Ascending aorta (tissue), 2 donors: ENCODE measurements around the gene FARP1. TPM values are rescaled to one million over a fixed set of nuclear protein-coding genes. Genes with fewer than 3 reads are reported as not detected.

Experiments
- DNase-seq, 2 donors: peaks; one replicate each; pipeline ENCODE4 v3.0.0-alpha.2; 2019; ENCODE audit warnings: low spot score in 2 of 2
- H3K27ac ChIP-seq, 2 donors: fragments of 200-600 bp; sonication (generic); one replicate each; pipeline ENCODE4 v1.5.1; 2016 to 2017; ENCODE audit warnings: mild to moderate bottlenecking in 1 of 2
- H3K27me3 ChIP-seq: fragments of 200-600 bp; sonication (generic); one replicate; pipeline ENCODE4 v1.5.1; 2017
- H3K36me3 ChIP-seq, 2 donors: fragments of 200-600 bp; sonication (generic); one replicate each; pipeline ENCODE4 v1.5.1; 2016
- H3K4me1 ChIP-seq, 2 donors: fragments of 200-600 bp; sonication (generic); one replicate each; pipeline ENCODE4 v1.5.1; 2016 to 2017; ENCODE audit warnings: mild to moderate bottlenecking in 1 of 2
- H3K4me3 ChIP-seq, 2 donors: fragments of 200-600 bp; sonication (generic); one replicate each; pipeline ENCODE4 v1.5.1; 2016 to 2017; ENCODE audit warnings: mild to moderate bottlenecking in 1 of 2
- H3K9me3 ChIP-seq, 2 donors: fragments of 200-600 bp; sonication (generic); one replicate each; pipeline ENCODE4 v1.5.1; 2016
- CTCF ChIP-seq, 3 experiments: fragments of 200-600 bp in 2 of 3; fragments of 450-650 bp in 1 of 3; sonication (generic) in 2 of 3; IDR thresholded peaks; one replicate each; pipeline ENCODE4 v1.5.1; 2016 to 2019; ENCODE audit warnings: antibody characterized with exemption in 3 of 3, mild to moderate bottlenecking in 1 of 3, moderate library complexity in 1 of 3
- intact Hi-C: fragments of 100-400 bp; cut with DNase I; formaldehyde crosslinking; loops from one replicate; pipeline ENCODE4 v1.15.1; 2023
- total RNA-seq: library from RNA; depleted of rRNA; stranded (reverse); fragments of >200 nt; gene quantifications from one replicate; pipeline ENCODE4 v1.1.0, GENCODE V29; 2016

FARP1 gene
- total RNA-seq, 1 donor from 2014 or later: 80.8 TPM

GRCh38 chr13:98339684-98340425, 197.0 kb downstream of the FARP1 start:
- H3K27me3 ChIP-seq: no peaks in the 10 kb centered on the region
- no peak overlapping the region for H3K4me3 ChIP-seq
- no peak for DNase-seq
- intact Hi-C loops: no loop called here
- TF ChIP-seq CTCF (IDR thresholded peaks at IDR 0.05): no peak
- no peaks in the 10 kb centered on the region for H3K36me3 ChIP-seq
- H3K9me3 ChIP-seq: no peaks in the 10 kb centered on the region
- no peaks in the 10 kb centered on the region for H3K4me1 ChIP-seq
- no peak overlapping the region for H3K27ac ChIP-seq

GRCh38 chr13:98342953-98343352, 200.1 kb downstream of the FARP1 start:
- TF ChIP-seq CTCF (IDR thresholded peaks at IDR 0.05): no peak
- Histone ChIP-seq H3K36me3 (no peaks in the 10 kb centered on the region), H3K27me3 (no peaks in the 10 kb centered on the region), H3K27ac (no peak overlapping the region), H3K9me3 (no peaks in the 10 kb centered on the region), H3K4me3 (no peak overlapping the region), H3K4me1 (no peaks in the 10 kb centered on the region)
- DNase-seq: no peak
- intact Hi-C loops: no loop called here

GRCh38 chr13:98343461-98343860, 200.6 kb downstream of the FARP1 start:
- no peak for TF ChIP-seq CTCF (IDR thresholded peaks at IDR 0.05)
- no peak overlapping the region for H3K4me3 ChIP-seq
- DNase-seq: no peak

GRCh38 chr13:98344392-98344791, 201.5 kb downstream of the FARP1 start:
- intact Hi-C loops: no loop called here
- Histone ChIP-seq H3K4me3 (no peak overlapping the region), H3K9me3 (no peaks in the 10 kb centered on the region), H3K27me3 (no peaks in the 10 kb centered on the region), H3K4me1 (no peaks in the 10 kb centered on the region), H3K27ac (no peak overlapping the region), H3K36me3 (no peaks in the 10 kb centered on the region)
- no peak for DNase-seq
- no peak for TF ChIP-seq CTCF (IDR thresholded peaks at IDR 0.05)

More at GRCh38 chr13:98343461-98343860, 200.6 kb downstream of the FARP1 start:
- Histone ChIP-seq H3K4me1 (no peaks in the 10 kb centered on the region), H3K27me3 (no peaks in the 10 kb centered on the region), H3K27ac (no peak overlapping the region), H3K9me3 (no peaks in the 10 kb centered on the region), H3K36me3 (no peaks in the 10 kb centered on the region)
- intact Hi-C loops: no loop called here

GRCh38 chr13:98345107-98345935, 202.4 kb downstream of the FARP1 start:
- Histone ChIP-seq H3K4me1 (no peaks in the 10 kb centered on the region), H3K27ac (no peak overlapping the region), H3K27me3 (no peaks in the 10 kb centered on the region), H3K4me3 (no peak overlapping the region), H3K36me3 (no peaks in the 10 kb centered on the region), H3K9me3 (no peaks in the 10 kb centered on the region)
- intact Hi-C loops: no loop called here
- no peak for TF ChIP-seq CTCF (IDR thresholded peaks at IDR 0.05)
- DNase-seq: no peak
